Kidney (tissue), 14 donors: ENCODE results near the gene HIKESHI. TPM values are rescaled to one million over a fixed set of nuclear protein-coding genes. Genes with fewer than 3 reads are reported as not detected.

Experiments
- DNase-seq, 5 donors: peaks; one replicate each; pipeline ENCODE4 v3.0.0-alpha.2; 2013 to 2020
- FAIRE-seq: peaks from 2 replicates; lab custom pipeline; 2012; peaks lifted over from hg19 to GRCh38; lab: Jason Lieb, UNC
- H3K27ac ChIP-seq, 2 donors: one replicate each; pipeline ENCODE4 v1.7.0; 2013; ENCODE audit warnings: low read depth in 2 of 2, low read length in 2 of 2, inconsistent platforms in 1 of 2
- H3K27me3 ChIP-seq: one replicate; pipeline ENCODE4 v1.7.1; 2013; ENCODE audit warnings: low read length, inconsistent platforms; ENCODE audit not compliant: control insufficient read depth, insufficient read depth
- H3K36me3 ChIP-seq, 3 donors: one replicate each; pipeline versions ENCODE4 v1.7.0 to v1.7.1; 2013; ENCODE audit warnings: low read length in 3 of 3, control low read depth in 1 of 3, inconsistent platforms in 1 of 3; ENCODE audit not compliant: insufficient read depth in 3 of 3, control insufficient read depth in 2 of 3
- H3K4me1 ChIP-seq, 3 donors: one replicate each; pipeline versions ENCODE4 v1.7.0 to v1.7.1; 2013; ENCODE audit warnings: low read length in 3 of 3, inconsistent platforms in 1 of 3, low read depth in 1 of 3; ENCODE audit not compliant: control insufficient read depth in 2 of 3, insufficient read depth in 2 of 3
- H3K4me3 ChIP-seq, 3 donors: one replicate each; pipeline versions ENCODE4 v1.7.0 to v1.8.1; 2013; ENCODE audit warnings: low read length in 3 of 3, control low read depth in 1 of 3, inconsistent platforms in 1 of 3
- H3K9ac ChIP-seq, 3 donors: one replicate each; pipeline versions ENCODE4 v1.7.0 to v1.7.1; 2013; ENCODE audit warnings: low read length in 3 of 3, control low read depth in 1 of 3, inconsistent platforms in 1 of 3
- H3K9me3 ChIP-seq, 3 donors: one replicate each; pipeline versions ENCODE4 v1.7.0 to v1.7.1; 2013; ENCODE audit warnings: low read length in 3 of 3, control low read depth in 1 of 3, inconsistent platforms in 1 of 3; ENCODE audit not compliant: control insufficient read depth in 2 of 3, insufficient read depth in 1 of 3
- CTCF ChIP-seq: IDR thresholded peaks from 3 replicates; pipeline ENCODE4 v1.5.1; 2012; ENCODE audit warnings: mild to moderate bottlenecking, moderate library complexity, borderline replicate concordance; ENCODE audit not compliant: insufficient read depth; ENCODE audit errors: extremely low read depth
- intact Hi-C: fragments of 100-400 bp; cut with DNase I; formaldehyde crosslinking; loops from one replicate; pipeline ENCODE4 v1.11.1; 2022
- polyA plus RNA-seq: library from polyadenylated mRNA; stranded (reverse); fragments of 350-450 nt; fragmentation: Illumina TruSeq; extraction: RNeasy Lipid Tissue Mini Kit (QIAGEN cat#74804); gene quantifications from one replicate; pipeline ENCODE4 v1.2.3, GENCODE V29; 2014; ENCODE audit warnings: low read depth, low replicate concordance; ENCODE audit not compliant: insufficient read depth
- total RNA-seq: library from RNA; stranded (reverse); fragmentation: NEBNext Ultra II Directional; extraction: Animal tissue kit (Norgen Biotek cat#: 25700); gene quantifications from one replicate; pipeline ENCODE4 v1.2.1, GENCODE V29; 2021
- donor health status: control.
- donor health status: control.
- donor health status: control.
- donor health status: control.
- donor health status: control.
- donor health status: DM: yes; HTN: yes; CAD: no.
- donor health status: Normal renal cell carcinoma (clear cell type).

Gene HIKESHI
- total and polyA plus RNA-seq, 2 donors from 2014 or later = 26.9 to 47.0 TPM

GRCh38 chr11:86277741-86278140 lies 24.3 kb upstream of the HIKESHI start:
- H3K4me3 ChIP-seq = no peak overlapping the region
- DNase-seq (no peak), FAIRE-seq (no peak)
- no peaks in the 10 kb centered on the region for H3K9me3 ChIP-seq
- no peak overlapping the region for H3K27ac ChIP-seq
- no peak for TF ChIP-seq CTCF
- no peaks in the 10 kb centered on the region for H3K4me1 ChIP-seq
- intact Hi-C loops = no loop called here
- H3K36me3 ChIP-seq = peaks cover 9 to 27% (median 9%) of the 10 kb centered on the region in 3 donors
- no peak overlapping the region for H3K9ac ChIP-seq
- H3K27me3 ChIP-seq = no peaks in the 10 kb centered on the region

- peaks cover 7 to 27% (median 9%) of the 10 kb centered on the region in 3 donors for H3K36me3 ChIP-seq
- DNase-seq (no peak), FAIRE-seq (no peak)
- intact Hi-C loops = no loop called here
- no peaks in the 10 kb centered on the region for H3K9me3 ChIP-seq
- no peaks in the 10 kb centered on the region for H3K27me3 ChIP-seq
- no peaks in the 10 kb centered on the region for H3K4me1 ChIP-seq
- TF ChIP-seq CTCF = no peak
- H3K27ac ChIP-seq = no peak overlapping the region
- H3K4me3 ChIP-seq = no peak overlapping the region
- H3K9ac ChIP-seq = no peak overlapping the region
Observed at GRCh38 chr11:86278226-86278625, 23.8 kb upstream of the HIKESHI start.

- no peak for TF ChIP-seq CTCF
- DNase-seq (no peak), FAIRE-seq (no peak)
- H3K27ac ChIP-seq = no peak overlapping the region
- intact Hi-C loops = no loop called here
- no peak overlapping the region for H3K4me3 ChIP-seq
- no peaks in the 10 kb centered on the region for H3K4me1 ChIP-seq
- no peaks in the 10 kb centered on the region for H3K9me3 ChIP-seq
- H3K9ac ChIP-seq = no peak overlapping the region
- H3K27me3 ChIP-seq = no peaks in the 10 kb centered on the region
- H3K36me3 ChIP-seq = peaks cover 7 to 27% (median 9%) of the 10 kb centered on the region in 3 donors
Observed at GRCh38 chr11:86279747-86280146, 22.3 kb upstream of the HIKESHI start.

- intact Hi-C loops = no loop called here
- no peaks in the 10 kb centered on the region for H3K36me3 ChIP-seq
- H3K27ac ChIP-seq = no peak overlapping the region
- no peak for TF ChIP-seq CTCF
- FAIRE-seq (no peak), DNase-seq (no peak)
- H3K27me3 ChIP-seq = no peaks in the 10 kb centered on the region
- no peaks in the 10 kb centered on the region for H3K4me1 ChIP-seq
- H3K4me3 ChIP-seq = no peak overlapping the region
- no peak overlapping the region for H3K9ac ChIP-seq
- H3K9me3 ChIP-seq = no peaks in the 10 kb centered on the region
Observed at GRCh38 chr11:86287468-86287796, 14.6 kb upstream of the HIKESHI start.
